HK-2 (cell line): ENCODE measurements around the gene ISCU.
A peak's percentile ranks its signal among the peaks of the same experiment; 100 is the strongest.
"Not testable (repeated sequence)": the region's sequence is repeated elsewhere in the genome, so short reads cannot be mapped to it uniquely, and the experiment has no call there.

Source experiments
- DNase-seq: peaks from one replicate; pipeline ENCODE4 v3.0.0-alpha.2; 2018; ENCODE audit not compliant: unreplicated experiment

The ISCU gene

DNA sequence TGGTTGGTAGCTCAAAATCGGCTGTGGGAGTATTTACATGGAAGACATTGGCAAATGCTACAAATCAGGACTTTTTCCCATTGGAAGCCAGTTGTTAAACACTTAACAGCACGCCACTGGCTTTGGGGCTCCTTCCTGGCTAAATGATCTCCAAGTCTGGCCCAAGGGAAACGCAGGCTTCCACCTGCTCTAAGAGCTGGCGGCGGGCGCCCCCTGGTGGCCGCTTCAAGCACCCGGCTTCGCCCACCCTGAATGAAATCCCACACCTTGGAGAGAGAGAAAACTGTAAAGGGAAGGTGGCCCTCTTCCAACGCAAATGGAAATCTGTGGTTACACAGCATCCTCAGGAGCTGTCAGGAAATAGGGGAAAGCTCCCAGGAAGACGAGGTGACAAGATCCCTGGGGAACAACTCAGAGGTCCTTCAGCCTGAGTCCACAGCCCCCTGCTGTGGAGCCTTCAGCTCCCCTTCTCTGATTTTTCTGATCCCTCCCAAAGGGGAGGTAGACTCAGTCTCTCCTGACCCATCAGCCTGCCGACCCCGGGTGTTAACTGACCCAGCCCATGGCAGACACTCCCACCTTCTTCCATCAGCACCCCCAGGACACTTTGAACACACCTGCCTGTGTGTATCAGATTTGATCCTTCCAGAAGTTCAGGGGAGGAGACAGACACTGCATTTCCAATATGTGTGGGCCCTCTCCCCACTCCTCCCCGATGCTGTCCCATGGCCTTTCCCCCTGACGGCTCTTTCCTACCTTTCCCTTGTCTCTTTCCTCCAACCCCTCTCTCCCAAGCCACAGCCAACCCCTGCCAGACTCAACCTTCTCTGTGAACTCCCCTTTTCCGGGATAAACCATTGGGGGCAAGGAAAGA is 55.9 kb downstream of the ISCU start:
- peak; percentile 86 for DNase-seq

DNA sequence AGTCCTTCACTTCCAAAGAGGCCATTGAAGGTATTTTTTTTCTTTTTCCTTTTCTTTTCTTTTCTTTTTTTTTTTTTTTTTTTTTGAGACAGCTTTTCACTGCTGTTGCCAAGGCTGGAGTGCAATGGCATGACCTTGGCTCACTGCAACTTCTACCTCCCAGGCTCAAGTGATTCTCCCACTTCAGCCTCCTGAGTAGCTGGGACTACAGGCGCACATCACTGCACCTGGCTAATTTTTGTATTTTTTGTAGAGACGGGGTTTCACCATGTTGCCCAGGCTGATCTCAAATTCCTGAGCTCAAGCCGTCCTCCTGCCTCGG is 56.5 kb downstream of the ISCU start:
- DNase-seq, result not testable (repeated sequence)
